HepG2 (cell line): ENCODE measurements around the gene UBE2S. TPM values are rescaled to one million over a fixed set of nuclear protein-coding genes. Genes with fewer than 3 reads are reported as not detected.

ENCODE experiments used
- ATAC-seq: fragments of 200-7000 bp; cut with Tn5 transposase; 3 replicates; pipeline ENCODE4 v1.9.1; 2020; ENCODE audit warnings: mild to moderate bottlenecking, moderate library complexity
- BruUV-seq: library from RNA; stranded (reverse); fragments of 400-500 nt; replicated peaks from 2 replicates; lab custom pipeline; 2021; lab: Mats Ljungman, UMichigan
- CTCF ChIA-PET: fragments of 300-600 bp; formaldehyde crosslinking; extraction: SDS; loops from one replicate; lab custom pipeline; 2021; ENCODE audit warnings: low total read pairs, inconsistent platforms, low intra/inter-chr PET ratio; lab: Yijun Ruan, JAX
- POLR2A ChIA-PET: fragments of 350-600 bp; sonication (Branson Sonifier 250); formaldehyde crosslinking; loops from one replicate; lab custom pipeline; 2020; ENCODE audit warnings: antibody characterized with exemption, inconsistent platforms; lab: Yijun Ruan, JAX
- DNase-seq: peaks from one replicate; pipeline ENCODE4 v3.0.0-alpha.2; 2015; ENCODE audit warnings: low spot score
- FAIRE-seq: peaks from 3 replicates; lab custom pipeline; 2011; peaks lifted over from hg19 to GRCh38; lab: Jason Lieb, UNC
- H2AFZ ChIP-seq: one replicate; pipeline ENCODE4 v1.6.1; 2011; ENCODE audit warnings: low read length, inconsistent platforms
- H3K27ac ChIP-seq: fragments of 300-600 bp; 3 replicates; pipeline ENCODE4 v1.8.0; 2011; ENCODE audit warnings: mixed run types, mild to moderate bottlenecking, mixed read lengths, low read length, inconsistent platforms; ENCODE audit not compliant: insufficient read depth; ENCODE audit errors: extremely low read length
- H3K27me3 ChIP-seq, 2 experiments: fragments of 200-600 bp in 1 of 2; 2 replicates in 1 of 2; 3 replicates in 1 of 2; pipeline versions ENCODE4 v1.6.0 to v1.8.0; 2011; ENCODE audit warnings: low read length in 2 of 2, mild to moderate bottlenecking in 2 of 2, moderate library complexity in 2 of 2, inconsistent platforms in 1 of 2; ENCODE audit not compliant: insufficient read depth in 2 of 2, control insufficient read depth in 1 of 2
- H3K36me3 ChIP-seq, 2 experiments: fragments of 200-600 bp in 1 of 2; replicated peaks in 1 of 2; 2 replicates in 1 of 2; 3 replicates in 1 of 2; pipeline versions ENCODE4 v1.5.1 to v1.8.0; 2011; ENCODE audit warnings: low read length in 2 of 2, inconsistent platforms in 1 of 2; ENCODE audit not compliant: insufficient read depth in 2 of 2, control insufficient read depth in 1 of 2
- H3K4me1 ChIP-seq: 2 replicates; pipeline ENCODE4 v1.5.1; 2012; ENCODE audit warnings: low read length, inconsistent platforms; ENCODE audit not compliant: insufficient read depth
- H3K4me2 ChIP-seq: 2 replicates; pipeline ENCODE4 v1.6.0; 2011; ENCODE audit warnings: low read depth, low read length, inconsistent platforms
- H3K4me3 ChIP-seq, 3 experiments: fragments of 200-600 bp in 1 of 3; sonication (generic), shearing (Covaris generic) in 1 of 3; replicated peaks in 1 of 3; 2 replicates each; pipeline ENCODE4 v1.5.1; 2011 to 2016; ENCODE audit warnings: low read length in 3 of 3, inconsistent platforms in 2 of 3, low read depth in 2 of 3, mild to moderate bottlenecking in 2 of 3, control low read depth in 1 of 3, mixed read lengths in 1 of 3; ENCODE audit not compliant: insufficient read depth in 1 of 3
- H3K79me2 ChIP-seq: one replicate; pipeline ENCODE4 v1.6.1; 2011; ENCODE audit warnings: low read length, inconsistent platforms; ENCODE audit not compliant: insufficient read depth
- H3K9ac ChIP-seq: 2 replicates; pipeline ENCODE4 v1.6.0; 2011; ENCODE audit warnings: mild to moderate bottlenecking, low read depth, low read length, inconsistent platforms; ENCODE audit not compliant: insufficient read depth
- H3K9me3 ChIP-seq: 2 replicates; pipeline ENCODE4 v1.5.1; 2012; ENCODE audit warnings: mild to moderate bottlenecking, low read length
- H4K20me1 ChIP-seq: 2 replicates; pipeline ENCODE4 v1.6.0; 2011; ENCODE audit warnings: inconsistent platforms, mild to moderate bottlenecking, low read length, moderate library complexity; ENCODE audit not compliant: insufficient read depth
- FOXO1 ChIP-seq: sonication (generic); formaldehyde crosslinking; IDR thresholded peaks from 2 replicates; pipeline ENCODE4 v1.4.0; 2020; ENCODE audit warnings: missing genetic modification reagents
- GTF2F1 ChIP-seq: fragments of 150-350 bp; IDR thresholded peaks from 2 replicates; pipeline ENCODE4 v1.6.1; 2014; ENCODE audit warnings: low read length
- NRL ChIP-seq: sonication (generic); formaldehyde crosslinking; IDR thresholded peaks from 2 replicates; pipeline ENCODE4 v1.5.0; 2020; ENCODE audit warnings: missing genetic modification reagents, mild to moderate bottlenecking, moderate library complexity, borderline replicate concordance
- RARA ChIP-seq: IDR thresholded peaks from 2 replicates; pipeline ENCODE4 v1.6.1; 2016; ENCODE audit warnings: missing genetic modification reagents, missing compliant biosample characterization
- SALL2 ChIP-seq: sonication (generic); formaldehyde crosslinking; IDR thresholded peaks from 2 replicates; pipeline ENCODE4 v1.8.1; 2023; ENCODE audit warnings: mild to moderate bottlenecking, missing genetic modification reagents, inconsistent platforms
- TBX2 ChIP-seq: sonication (generic); formaldehyde crosslinking; IDR thresholded peaks from 2 replicates; pipeline ENCODE4 v1.5.0; 2020; ENCODE audit warnings: missing genetic modification reagents, mild to moderate bottlenecking, borderline replicate concordance
- UBTF ChIP-seq: sonication (generic); formaldehyde crosslinking; IDR thresholded peaks from 2 replicates; pipeline ENCODE4 v1.4.0; 2020; ENCODE audit warnings: mild to moderate bottlenecking, missing genetic modification reagents
- ZBTB3 ChIP-seq: sonication (generic); formaldehyde crosslinking; IDR thresholded peaks from 2 replicates; pipeline ENCODE4 v1.4.0; 2020; ENCODE audit warnings: low read depth, mild to moderate bottlenecking, moderate library complexity, missing genetic modification reagents, borderline replicate concordance
- ZIK1 ChIP-seq: sonication (generic); formaldehyde crosslinking; IDR thresholded peaks from 2 replicates; pipeline ENCODE4 v1.5.0; 2020; ENCODE audit warnings: mild to moderate bottlenecking, low read depth, missing genetic modification reagents, borderline replicate concordance
- ZNF296 ChIP-seq: sonication (generic); formaldehyde crosslinking; conservative IDR thresholded peaks from 2 replicates; pipeline ENCODE4 v1.5.0; 2020; ENCODE audit warnings: mild to moderate bottlenecking, missing genetic modification reagents
- ZNF317 ChIP-seq: sonication (generic); formaldehyde crosslinking; IDR thresholded peaks from 2 replicates; pipeline ENCODE4 v1.5.0; 2020; ENCODE audit warnings: mild to moderate bottlenecking, missing genetic modification reagents
- ZNF331 ChIP-seq: sonication (generic); formaldehyde crosslinking; IDR thresholded peaks from 2 replicates; pipeline ENCODE4 v1.4.0; 2020; ENCODE audit warnings: missing genetic modification reagents
- ZNF530 ChIP-seq: sonication (generic); formaldehyde crosslinking; IDR thresholded peaks from 2 replicates; pipeline ENCODE4 v1.5.0; 2020; ENCODE audit warnings: low read depth, mild to moderate bottlenecking, missing genetic modification reagents
- ZNF589 ChIP-seq: sonication (generic); formaldehyde crosslinking; conservative IDR thresholded peaks from 2 replicates; pipeline ENCODE4 v1.8.0; 2022; ENCODE audit warnings: mild to moderate bottlenecking, moderate library complexity, missing genetic modification reagents
- ZNF790 ChIP-seq: sonication (generic); formaldehyde crosslinking; IDR thresholded peaks from 2 replicates; pipeline ENCODE4 v1.8.0; 2022; ENCODE audit warnings: missing genetic modification reagents, mild to moderate bottlenecking, borderline replicate concordance
- WGBS: methylation state at CpG from one replicate; pipeline ENCODE4 v1.1.6; 2017; ENCODE audit warnings: low lambda C conversion rate; 5-methylcytosine and 5-hydroxymethylcytosine counted together
- in situ Hi-C: cut with HindIII; loops from 2 replicates; pipeline ENCODE4 v1.10.0; 2017; ENCODE audit warnings: low pct_unique_long_range_greater_than_20kb; ENCODE audit not compliant: extremely low pct_ligation_motif_present
- intact Hi-C: fragments of 100-400 bp; cut with micrococcal nuclease; formaldehyde crosslinking; loops from one replicate; pipeline ENCODE4 v1.10.0; 2022; ENCODE audit not compliant: unreplicated experiment
- polyA plus RNA-seq, 8 experiments: library from polyadenylated mRNA; depleted of rRNA in 3 of 8; stranded (reverse) in 7 of 8; unstranded in 1 of 8; fragments of >200 nt; fragmentation: Illumina TruSeq in 4 of 8; extraction: Trizol in 4 of 8; gene quantifications; 2 replicates each; pipeline versions ENCODE4 v1.2.1 to v1.2.3, GENCODE V29; 2011 to 2016; ENCODE audit warnings: low read depth in 4 of 8, missing spikeins in 1 of 8, mixed read lengths in 1 of 8; ENCODE audit not compliant: insufficient read depth in 1 of 8
- total RNA-seq, 5 experiments: library from RNA; depleted of rRNA; stranded (reverse); fragments of >200 nt; fragmentation: Illumina TruSeq; extraction: Trizol; gene quantifications; 2 replicates each; pipeline ENCODE4 v1.2.3, GENCODE V29; 2016; ENCODE audit warnings: low read depth in 1 of 5
- TF ChIP-seq, protein P1 (sequence below): sonication (generic); formaldehyde crosslinking; IDR thresholded peaks from 2 replicates; pipeline ENCODE4 v1.4.0; 2020; ENCODE audit warnings: low read depth, mild to moderate bottlenecking, missing genetic modification reagents
- TF ChIP-seq, protein P2 (sequence below): sonication (generic); formaldehyde crosslinking; IDR thresholded peaks from 2 replicates; pipeline ENCODE4 v1.9.0; 2021; ENCODE audit warnings: missing genetic modification reagents, borderline replicate concordance

UBE2S gene
- total and polyA plus RNA-seq, 2 of the 13 experiments (the other 11 are each of a cell fraction or from before 2014, with no cell fraction given) = 32.2 to 39.3 TPM

DNA sequence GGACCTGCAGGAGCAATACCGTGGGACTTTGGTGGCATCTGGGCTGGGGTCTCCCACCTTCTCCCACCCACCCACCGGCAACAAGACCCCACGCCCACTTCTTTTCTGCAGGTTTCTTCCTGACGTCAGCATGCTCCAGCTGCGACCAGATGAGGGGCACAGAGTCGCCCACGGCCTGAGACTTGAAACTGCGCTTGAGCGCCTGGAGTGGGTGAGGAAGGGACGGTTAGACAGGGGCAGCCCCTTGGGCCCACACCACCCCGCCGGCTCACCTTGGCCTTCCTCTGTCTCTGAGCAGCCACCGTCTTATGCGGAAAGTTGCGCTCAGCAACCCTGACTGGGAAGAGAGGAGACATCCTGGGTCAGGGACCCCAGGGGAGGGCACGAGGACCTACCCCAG is 46.7 kb downstream of the UBE2S start (continued):
- TF ChIP-seq UBTF = no peak
- TF ChIP-seq ZNF790 (CRISPR knock-in tag) = no peak
- no peak for TF ChIP-seq RARA (CRISPR knock-in tag)
- TF ChIP-seq ZNF296 (CRISPR knock-in tag) = no peak
- no peak for TF ChIP-seq NRL
- TF ChIP-seq FOXO1 = no peak
- TF ChIP-seq ZBTB3 (CRISPR knock-in tag) = no peak
- TF ChIP-seq ZNF530 (CRISPR knock-in tag) = no peak

GRCh38 chr19:55358943-55359908 is 48.4 kb downstream of the UBE2S start:
- H4K20me1 ChIP-seq = 0 out of 2 replicates have a peak, but pooled peaks cover 4% of the 10 kb centered on the region
- H3K27me3 ChIP-seq = peaks cover 6 to 48% of the 10 kb centered on the region in 2 experiments
- intact Hi-C loops (no loop called here), in situ Hi-C loops (no loop called here)
- ChIA-PET POLR2A (interaction anchor here (0.9 to 1.1 kb wide), 2 partner anchors 9 to 35 kb away, joined by 3 read pairs; no protein-coding TSS in a partner anchor), CTCF (no interaction called here)
- no peak overlapping the region for H3K4me3 ChIP-seq
- peaks cover 14% of the 10 kb centered on the region for H3K4me1 ChIP-seq
- peak; percentile 10; the same call in 2 of the 3 replicates for ATAC-seq
- 47% methylated on average over 19 of the region's 32 CpGs for WGBS
- no peaks in the 10 kb centered on the region for H3K9me3 ChIP-seq
- FAIRE-seq = no peak
- H3K79me2 ChIP-seq = no peaks in the 10 kb centered on the region
- H3K9ac ChIP-seq = no peak overlapping the region
- H3K36me3 ChIP-seq = no peaks in the 10 kb centered on the region
- no peak overlapping the region for H3K27ac ChIP-seq
- H2AFZ ChIP-seq = no peak overlapping the region
- no TSS peak for BruUV-seq
- no peak overlapping the region for H3K4me2 ChIP-seq
- DNase-seq = no peak
- TF ChIP-seq, protein P1, sequence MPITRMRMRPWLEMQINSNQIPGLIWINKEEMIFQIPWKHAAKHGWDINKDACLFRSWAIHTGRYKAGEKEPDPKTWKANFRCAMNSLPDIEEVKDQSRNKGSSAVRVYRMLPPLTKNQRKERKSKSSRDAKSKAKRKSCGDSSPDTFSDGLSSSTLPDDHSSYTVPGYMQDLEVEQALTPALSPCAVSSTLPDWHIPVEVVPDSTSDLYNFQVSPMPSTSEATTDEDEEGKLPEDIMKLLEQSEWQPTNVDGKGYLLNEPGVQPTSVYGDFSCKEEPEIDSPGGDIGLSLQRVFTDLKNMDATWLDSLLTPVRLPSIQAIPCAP (CRISPR knock-in tag) = no peak
- TF ChIP-seq ZNF331 (CRISPR knock-in tag) (no peak), TBX2 (CRISPR knock-in tag) (no peak), ZIK1 (CRISPR knock-in tag) (no peak), GTF2F1 (no peak), ZNF589 (no peak), ZNF317 (CRISPR knock-in tag) (no peak), SALL2 (no peak)
- TF ChIP-seq, protein P2, sequence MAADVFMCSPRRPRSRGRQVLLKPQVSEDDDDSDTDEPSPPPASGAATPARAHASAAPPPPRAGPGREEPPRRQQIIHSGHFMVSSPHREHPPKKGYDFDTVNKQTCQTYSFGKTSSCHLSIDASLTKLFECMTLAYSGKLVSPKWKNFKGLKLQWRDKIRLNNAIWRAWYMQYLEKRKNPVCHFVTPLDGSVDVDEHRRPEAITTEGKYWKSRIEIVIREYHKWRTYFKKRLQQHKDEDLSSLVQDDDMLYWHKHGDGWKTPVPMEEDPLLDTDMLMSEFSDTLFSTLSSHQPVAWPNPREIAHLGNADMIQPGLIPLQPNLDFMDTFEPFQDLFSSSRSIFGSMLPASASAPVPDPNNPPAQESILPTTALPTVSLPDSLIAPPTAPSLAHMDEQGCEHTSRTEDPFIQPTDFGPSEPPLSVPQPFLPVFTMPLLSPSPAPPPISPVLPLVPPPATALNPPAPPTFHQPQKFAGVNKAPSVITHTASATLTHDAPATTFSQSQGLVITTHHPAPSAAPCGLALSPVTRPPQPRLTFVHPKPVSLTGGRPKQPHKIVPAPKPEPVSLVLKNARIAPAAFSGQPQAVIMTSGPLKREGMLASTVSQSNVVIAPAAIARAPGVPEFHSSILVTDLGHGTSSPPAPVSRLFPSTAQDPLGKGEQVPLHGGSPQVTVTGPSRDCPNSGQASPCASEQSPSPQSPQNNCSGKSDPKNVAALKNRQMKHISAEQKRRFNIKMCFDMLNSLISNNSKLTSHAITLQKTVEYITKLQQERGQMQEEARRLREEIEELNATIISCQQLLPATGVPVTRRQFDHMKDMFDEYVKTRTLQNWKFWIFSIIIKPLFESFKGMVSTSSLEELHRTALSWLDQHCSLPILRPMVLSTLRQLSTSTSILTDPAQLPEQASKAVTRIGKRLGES (CRISPR knock-in tag) = no peak
